Renal cortex interstitium (tissue), 11 donors: ENCODE results near the gene DTHD1. TPM values are rescaled to one million over a fixed set of nuclear protein-coding genes. Genes with fewer than 3 reads are reported as not detected.

Experiments
- DNase-seq, 11 donors: peaks; one replicate each; pipeline ENCODE4 v3.0.0-alpha.2; 2013; ENCODE audit warnings: low read depth in 9 of 11, low spot score in 4 of 11; ENCODE audit errors: extremely low read depth in 1 of 11
- polyA plus RNA-seq, 3 donors: library from polyadenylated mRNA; unstranded; fragments of 120-200 nt; gene quantifications; one replicate each; pipeline ENCODE4 v1.2.1, GENCODE V29; 2013; ENCODE audit not compliant: insufficient read length in 3 of 3

DTHD1 gene
- polyA plus RNA-seq, 3 donors: not detected

GRCh38 chr4:36391411-36391810, 110.0 kb downstream of the DTHD1 start:
- DNase-seq: no peak

GRCh38 chr4:36392024-36392423, 110.6 kb downstream of the DTHD1 start:
- no peak for DNase-seq

GRCh38 chr4:36392916-36393315, 111.5 kb downstream of the DTHD1 start:
- DNase-seq: no peak

Other genes starting within 250 kb of the DTHD1 start
- 1 to 10 TPM; 4.6 to 8.4 (median 7.2) TPM for gene ARAP2, start 37.1 kb upstream of the DTHD1 start, polyA plus RNA-seq